OCI-LY3 (cell line): Measurements from ENCODE around the gene SLC9A8.
"Not testable (repeated sequence)": the region's sequence is repeated elsewhere in the genome, so short reads cannot be mapped to it uniquely, and the experiment has no call there.

Experiments
- H2AFZ ChIP-seq: fragments of 200-600, 300-600 bp; shearing (Covaris generic); 2 replicates; pipeline ENCODE4 v1.6.0; 2014; ENCODE audit warnings: antibody characterized with exemption, low read depth, low read length
- H3K27ac ChIP-seq: fragments of 200-600, 300-600 bp; sonication (generic); 2 replicates; pipeline ENCODE4 v1.5.1; 2014; ENCODE audit warnings: mild to moderate bottlenecking, low read length, moderate library complexity, mixed read lengths
- H3K27me3 ChIP-seq: fragments of 200-600, 300-600 bp; sonication (generic); 2 replicates; pipeline ENCODE4 v1.6.1; 2014; ENCODE audit warnings: low read depth, low read length, mixed read lengths
- H3K36me3 ChIP-seq: fragments of 200-600, 300-600 bp; sonication (generic); replicated peaks from 2 replicates; pipeline ENCODE3; 2014; ENCODE audit warnings: low read depth, low read length, mixed read lengths
- H3K4me1 ChIP-seq: fragments of 300-600, 200-600 bp; sonication (generic); 2 replicates; pipeline ENCODE4 v1.6.1; 2014; ENCODE audit warnings: low read length, mixed read lengths
- H3K4me2 ChIP-seq: fragments of 200-600, 300-600 bp; sonication (generic); 2 replicates; pipeline ENCODE4 v1.6.1; 2014; ENCODE audit warnings: low read length, mixed read lengths
- H3K4me3 ChIP-seq: fragments of 300-600, 200-600 bp; sonication (generic); 2 replicates; pipeline ENCODE4 v1.5.1; 2014; ENCODE audit warnings: antibody characterized with exemption, mild to moderate bottlenecking, low read length, moderate library complexity
- H3K79me2 ChIP-seq: fragments of 300-600, 200-600 bp; shearing (Covaris generic); 2 replicates; pipeline ENCODE4 v1.6.1; 2014; ENCODE audit warnings: mild to moderate bottlenecking, low read length, mixed read lengths
- H3K9ac ChIP-seq: fragments of 300-600, 200-600 bp; shearing (Covaris generic); 2 replicates; pipeline ENCODE4 v1.6.0; 2014; ENCODE audit warnings: mild to moderate bottlenecking, low read length, moderate library complexity
- H3K9me3 ChIP-seq: fragments of 200-600, 300-600 bp; shearing (Covaris generic); 2 replicates; pipeline ENCODE4 v1.6.1; 2014; ENCODE audit warnings: low read length, mixed read lengths; ENCODE audit not compliant: insufficient read depth
- H4K20me1 ChIP-seq: fragments of 200-600, 300-600 bp; sonication (generic); 2 replicates; pipeline ENCODE4 v1.6.1; 2016; ENCODE audit warnings: low read length, mixed read lengths; ENCODE audit not compliant: insufficient read depth
- EZH2phosphoT487 ChIP-seq: fragments of 200-600 bp; shearing (Covaris generic); IDR thresholded peaks from 2 replicates; pipeline ENCODE4 v1.6.1; 2018; ENCODE audit warnings: antibody characterized with exemption, mixed run types, low read depth
- TF ChIP-seq, protein P1 (sequence below): fragments of 200-600, 300-600 bp; sonication (generic); IDR thresholded peaks from 2 replicates; pipeline ENCODE4 v1.5.1; 2014; ENCODE audit warnings: antibody characterized with exemption, low read length, low read depth

SLC9A8 gene

DNA sequence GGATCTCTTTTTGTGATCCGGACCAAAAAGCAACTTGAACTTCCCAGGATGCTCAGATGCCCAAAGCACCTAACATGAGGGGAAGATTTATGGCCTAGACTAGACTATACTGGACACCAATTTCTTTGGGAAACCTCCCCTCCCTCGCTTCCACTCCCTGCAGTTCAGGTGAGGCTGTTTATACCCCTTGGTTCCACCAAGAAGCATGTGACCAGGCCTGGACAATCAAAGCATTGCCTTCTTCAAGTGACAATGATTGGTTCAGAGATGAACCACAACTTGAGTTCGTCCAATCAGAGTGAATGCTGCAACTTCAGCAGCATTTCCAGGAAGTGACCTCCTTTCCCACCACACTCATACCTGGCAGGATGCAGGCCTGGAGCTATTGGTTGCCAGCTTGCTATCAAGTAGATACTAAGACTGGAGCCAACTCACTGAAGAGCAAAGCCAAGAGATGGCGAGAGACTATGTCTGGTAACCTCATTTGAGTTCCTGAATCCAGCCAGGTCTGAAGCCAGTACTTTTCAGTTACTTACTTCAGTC lies 45.6 kb upstream of the SLC9A8 start:
- Histone ChIP-seq H3K4me1 (no peaks in the 10 kb centered on the region), H3K36me3 (no peaks in the 10 kb centered on the region), H3K4me2 (no peak overlapping the region), H3K9ac (no peak overlapping the region), H3K4me3 (no peak overlapping the region), H3K27ac (no peak overlapping the region), H2AFZ (no peak overlapping the region; the same call in 1 of the 2 replicates), H3K9me3 (no peaks in the 10 kb centered on the region), H3K27me3 (no peaks in the 10 kb centered on the region), H3K79me2 (no peaks in the 10 kb centered on the region), H4K20me1 (no peaks in the 10 kb centered on the region)
- TF ChIP-seq, protein P1, sequence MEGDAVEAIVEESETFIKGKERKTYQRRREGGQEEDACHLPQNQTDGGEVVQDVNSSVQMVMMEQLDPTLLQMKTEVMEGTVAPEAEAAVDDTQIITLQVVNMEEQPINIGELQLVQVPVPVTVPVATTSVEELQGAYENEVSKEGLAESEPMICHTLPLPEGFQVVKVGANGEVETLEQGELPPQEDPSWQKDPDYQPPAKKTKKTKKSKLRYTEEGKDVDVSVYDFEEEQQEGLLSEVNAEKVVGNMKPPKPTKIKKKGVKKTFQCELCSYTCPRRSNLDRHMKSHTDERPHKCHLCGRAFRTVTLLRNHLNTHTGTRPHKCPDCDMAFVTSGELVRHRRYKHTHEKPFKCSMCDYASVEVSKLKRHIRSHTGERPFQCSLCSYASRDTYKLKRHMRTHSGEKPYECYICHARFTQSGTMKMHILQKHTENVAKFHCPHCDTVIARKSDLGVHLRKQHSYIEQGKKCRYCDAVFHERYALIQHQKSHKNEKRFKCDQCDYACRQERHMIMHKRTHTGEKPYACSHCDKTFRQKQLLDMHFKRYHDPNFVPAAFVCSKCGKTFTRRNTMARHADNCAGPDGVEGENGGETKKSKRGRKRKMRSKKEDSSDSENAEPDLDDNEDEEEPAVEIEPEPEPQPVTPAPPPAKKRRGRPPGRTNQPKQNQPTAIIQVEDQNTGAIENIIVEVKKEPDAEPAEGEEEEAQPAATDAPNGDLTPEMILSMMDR, result no peak
- no peak for TF ChIP-seq EZH2phosphoT487

DNA sequence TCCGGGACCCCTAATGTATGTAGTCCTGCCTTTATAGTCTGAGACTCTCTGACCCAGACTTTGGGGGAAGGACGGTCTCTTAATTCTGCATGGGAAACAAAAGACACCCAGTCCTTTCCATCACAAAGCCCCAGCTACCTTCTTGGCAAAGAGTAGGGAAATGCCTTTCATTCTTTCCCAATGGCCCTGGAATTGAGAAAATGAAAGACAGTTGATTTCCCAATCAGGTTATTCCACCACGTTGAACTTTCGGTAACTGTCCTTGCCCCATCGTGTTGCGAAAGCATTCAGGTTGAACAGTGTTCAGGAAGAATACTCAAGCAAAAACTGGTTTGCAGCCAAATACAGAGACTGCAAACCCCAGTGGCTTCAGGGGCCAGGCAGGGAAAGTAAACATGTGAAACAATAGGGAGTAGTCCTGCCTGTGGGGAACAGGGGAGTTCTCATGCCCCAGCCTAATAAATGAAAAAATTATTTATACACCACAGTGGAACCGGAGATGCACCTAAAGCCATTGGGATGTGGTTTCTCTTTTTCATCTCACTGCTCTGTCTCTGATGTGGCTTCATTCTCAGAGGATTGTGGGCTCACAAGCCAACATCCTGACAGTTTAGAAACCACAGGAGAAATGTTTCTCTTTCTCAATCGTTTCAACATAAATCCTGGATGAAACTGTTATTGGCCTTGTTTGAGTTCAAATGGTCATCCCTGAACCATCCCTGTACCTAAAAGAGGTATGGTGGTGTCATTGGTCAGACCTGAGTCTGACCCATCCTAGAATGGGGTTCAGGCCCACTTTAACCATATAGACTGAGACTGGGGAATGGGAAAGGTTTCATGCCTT lies 44.2 kb upstream of the SLC9A8 start:
- Histone ChIP-seq H3K27ac (no peak overlapping the region), H3K4me1 (no peaks in the 10 kb centered on the region), H3K9ac (no peak overlapping the region)

GRCh38 chr20:49769048-49769581 lies 43.5 kb upstream of the SLC9A8 start:
- H3K36me3 ChIP-seq, result no peaks in the 10 kb centered on the region
- H2AFZ ChIP-seq, result no peak overlapping the region
- H3K4me1 ChIP-seq, result no peaks in the 10 kb centered on the region
- no peaks in the 10 kb centered on the region for H3K9me3 ChIP-seq
- H3K27me3 ChIP-seq, result no peaks in the 10 kb centered on the region
- TF ChIP-seq EZH2phosphoT487, result no peak
- TF ChIP-seq, protein P1, result no peak
- H3K27ac ChIP-seq, result no peak overlapping the region
- no peaks in the 10 kb centered on the region for H3K79me2 ChIP-seq
- H3K4me3 ChIP-seq, result no peak overlapping the region
- no peak overlapping the region for H3K9ac ChIP-seq
- no peaks in the 10 kb centered on the region for H4K20me1 ChIP-seq
- no peak overlapping the region for H3K4me2 ChIP-seq

More for the DNA sequence above, 44.2 kb upstream of the SLC9A8 start:
- no peaks in the 10 kb centered on the region for H3K36me3 ChIP-seq
- H3K9me3 ChIP-seq, result no peaks in the 10 kb centered on the region
- H3K79me2 ChIP-seq, result no peaks in the 10 kb centered on the region
- H3K27me3 ChIP-seq, result no peaks in the 10 kb centered on the region
- H3K4me3 ChIP-seq, result no peak overlapping the region
- H2AFZ ChIP-seq, result no peak overlapping the region
- no peak overlapping the region for H3K4me2 ChIP-seq
- no peaks in the 10 kb centered on the region for H4K20me1 ChIP-seq
- TF ChIP-seq EZH2phosphoT487, result no peak
- TF ChIP-seq, protein P1, result no peak

- H3K79me2 ChIP-seq, result no peaks in the 10 kb centered on the region
- no peaks in the 10 kb centered on the region for H3K36me3 ChIP-seq
- H3K27me3 ChIP-seq, result no peaks in the 10 kb centered on the region
- no peak for TF ChIP-seq EZH2phosphoT487
- TF ChIP-seq, protein P1, result no peak
- no peak overlapping the region for H3K4me2 ChIP-seq
- no peaks in the 10 kb centered on the region for H3K9me3 ChIP-seq
- no peak overlapping the region for H3K27ac ChIP-seq
- no peak overlapping the region for H2AFZ ChIP-seq
- H3K4me1 ChIP-seq, result no peaks in the 10 kb centered on the region
- no peak overlapping the region for H3K9ac ChIP-seq
- no peak overlapping the region for H3K4me3 ChIP-seq
- H4K20me1 ChIP-seq, result no peaks in the 10 kb centered on the region
Observed at GRCh38 chr20:49770634-49771033, 42.0 kb upstream of the SLC9A8 start.

DNA sequence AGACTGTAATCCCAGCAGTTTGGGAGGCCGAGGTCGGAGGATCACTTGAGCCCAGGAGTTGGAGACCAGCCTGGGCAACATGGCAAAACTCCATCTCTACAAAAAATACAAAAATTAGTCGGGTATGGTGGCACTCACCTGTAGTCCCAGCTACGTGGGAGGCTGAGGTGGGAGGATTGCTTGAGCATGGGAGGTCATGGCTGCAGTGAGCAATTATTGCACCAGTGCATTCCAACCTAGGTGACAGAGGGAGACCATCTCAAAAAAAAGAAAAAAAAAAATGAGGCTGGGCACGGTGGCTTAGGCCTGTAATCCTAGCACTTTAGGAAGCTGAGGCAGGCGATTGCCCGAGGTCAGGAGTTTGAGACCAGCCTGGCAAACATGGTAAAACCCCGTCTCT lies 38.4 kb upstream of the SLC9A8 start:
- not testable (repeated sequence) for H3K27me3 ChIP-seq, H3K27ac ChIP-seq, H2AFZ ChIP-seq, H3K36me3 ChIP-seq, H3K4me3 ChIP-seq, H3K9me3 ChIP-seq, H3K9ac ChIP-seq, H3K4me2 ChIP-seq, H3K79me2 ChIP-seq, H4K20me1 ChIP-seq
- H3K4me1 ChIP-seq, result peaks cover 13% of the 10 kb centered on the region
